Ascending aorta (tissue), 2 donors: ENCODE results near the gene FAM20A. TPM values are rescaled to one million over a fixed set of nuclear protein-coding genes. Genes with fewer than 3 reads are reported as not detected.

ENCODE experiments used
- DNase-seq, 2 donors: peaks; one replicate each; pipeline ENCODE4 v3.0.0-alpha.2; 2019; ENCODE audit warnings: low spot score in 2 of 2
- H3K27ac ChIP-seq, 2 donors: fragments of 200-600 bp; sonication (generic); one replicate each; pipeline ENCODE4 v1.5.1; 2016 to 2017; ENCODE audit warnings: mild to moderate bottlenecking in 1 of 2
- H3K27me3 ChIP-seq: fragments of 200-600 bp; sonication (generic); one replicate; pipeline ENCODE4 v1.5.1; 2017
- H3K36me3 ChIP-seq, 2 donors: fragments of 200-600 bp; sonication (generic); one replicate each; pipeline ENCODE4 v1.5.1; 2016
- H3K4me1 ChIP-seq, 2 donors: fragments of 200-600 bp; sonication (generic); one replicate each; pipeline ENCODE4 v1.5.1; 2016 to 2017; ENCODE audit warnings: mild to moderate bottlenecking in 1 of 2
- H3K4me3 ChIP-seq, 2 donors: fragments of 200-600 bp; sonication (generic); one replicate each; pipeline ENCODE4 v1.5.1; 2016 to 2017; ENCODE audit warnings: mild to moderate bottlenecking in 1 of 2
- H3K9me3 ChIP-seq, 2 donors: fragments of 200-600 bp; sonication (generic); one replicate each; pipeline ENCODE4 v1.5.1; 2016
- CTCF ChIP-seq, 3 experiments: fragments of 200-600 bp in 2 of 3; fragments of 450-650 bp in 1 of 3; sonication (generic) in 2 of 3; IDR thresholded peaks; one replicate each; pipeline ENCODE4 v1.5.1; 2016 to 2019; ENCODE audit warnings: antibody characterized with exemption in 3 of 3, mild to moderate bottlenecking in 1 of 3, moderate library complexity in 1 of 3
- intact Hi-C: fragments of 100-400 bp; cut with DNase I; formaldehyde crosslinking; loops from one replicate; pipeline ENCODE4 v1.15.1; 2023
- total RNA-seq: library from RNA; depleted of rRNA; stranded (reverse); fragments of >200 nt; gene quantifications from one replicate; pipeline ENCODE4 v1.1.0, GENCODE V29; 2016

The FAM20A gene
- total RNA-seq, 1 donor from 2014 or later = 60.0 TPM

- H3K27ac ChIP-seq = no peak overlapping the region
- H3K9me3 ChIP-seq = no peaks in the 10 kb centered on the region
- H3K36me3 ChIP-seq = no peaks in the 10 kb centered on the region
- DNase-seq = peak in 1 of 2 donors; percentile 72
- no peaks in the 10 kb centered on the region for H3K27me3 ChIP-seq
- intact Hi-C loops = no loop called here
- H3K4me3 ChIP-seq = no peak overlapping the region
- H3K4me1 ChIP-seq = no peaks in the 10 kb centered on the region
- no peak for TF ChIP-seq CTCF (IDR thresholded peaks at IDR 0.05)
Observed at GRCh38 chr17:68580236-68580770, 20.9 kb downstream of the FAM20A start.

- intact Hi-C loops = no loop called here
- Histone ChIP-seq H3K4me3 (no peak overlapping the region), H3K4me1 (no peaks in the 10 kb centered on the region), H3K27me3 (no peaks in the 10 kb centered on the region), H3K36me3 (no peaks in the 10 kb centered on the region), H3K9me3 (no peaks in the 10 kb centered on the region), H3K27ac (no peak overlapping the region)
- no peak for DNase-seq
- no peak for TF ChIP-seq CTCF (IDR thresholded peaks at IDR 0.05)
Observed at GRCh38 chr17:68579194-68579927, 21.8 kb downstream of the FAM20A start.

- Histone ChIP-seq H3K27ac (no peak overlapping the region), H3K27me3 (no peaks in the 10 kb centered on the region), H3K9me3 (no peaks in the 10 kb centered on the region), H3K4me3 (no peak overlapping the region), H3K4me1 (no peaks in the 10 kb centered on the region), H3K36me3 (no peaks in the 10 kb centered on the region)
- no peak for TF ChIP-seq CTCF (IDR thresholded peaks at IDR 0.05)
- intact Hi-C loops = no loop called here
- no peak for DNase-seq
Observed at GRCh38 chr17:68578236-68578635, 22.9 kb downstream of the FAM20A start.

GRCh38 chr17:68577497-68577821, 23.7 kb downstream of the FAM20A start:
- no peak overlapping the region for H3K27ac ChIP-seq
- intact Hi-C loops = no loop called here

GRCh38 chr17:68576811-68577496, 24.2 kb downstream of the FAM20A start:
- Histone ChIP-seq H3K36me3 (no peaks in the 10 kb centered on the region), H3K27me3 (no peaks in the 10 kb centered on the region), H3K9me3 (no peaks in the 10 kb centered on the region), H3K4me3 (no peak overlapping the region), H3K27ac (no peak overlapping the region), H3K4me1 (no peaks in the 10 kb centered on the region)
- no peak for DNase-seq
- TF ChIP-seq CTCF (IDR thresholded peaks at IDR 0.05) = no peak
- intact Hi-C loops = no loop called here

More at GRCh38 chr17:68577497-68577821, 23.7 kb downstream of the FAM20A start:
- no peak for DNase-seq
- no peaks in the 10 kb centered on the region for H3K9me3 ChIP-seq
- no peaks in the 10 kb centered on the region for H3K36me3 ChIP-seq
- no peaks in the 10 kb centered on the region for H3K4me1 ChIP-seq
- no peaks in the 10 kb centered on the region for H3K27me3 ChIP-seq
- TF ChIP-seq CTCF (IDR thresholded peaks at IDR 0.05) = no peak
- H3K4me3 ChIP-seq = no peak overlapping the region
